Gastroesophageal sphincter (tissue), 4 donors: Measurements from ENCODE around the gene SLC25A47. TPM values are rescaled to one million over a fixed set of nuclear protein-coding genes. Genes with fewer than 3 reads are reported as not detected.

Experiments
- ATAC-seq: fragments of 150-250 bp; one replicate; pipeline ENCODE4 v1.9.1; 2016; ENCODE audit warnings: mild to moderate bottlenecking, moderate library complexity
- H3K27ac ChIP-seq, 4 donors: fragments of 200-600 bp; sonication (generic) in 3 of 4; 1 replicate in 3 of 4; 2 replicates in 1 of 4; pipeline ENCODE4 v1.5.1; 2016 to 2019
- H3K27me3 ChIP-seq: fragments of 200-600 bp; sonication (generic); one replicate; pipeline ENCODE4 v1.5.1; 2019
- H3K36me3 ChIP-seq, 2 donors: fragments of 200-600 bp; sonication (generic); one replicate each; pipeline ENCODE4 v1.5.1; 2019; ENCODE audit warnings: control low read depth in 1 of 2
- H3K4me1 ChIP-seq, 3 donors: fragments of 200-600 bp; sonication (generic); 1 replicate in 2 of 3; 2 replicates in 1 of 3; pipeline ENCODE4 v1.5.1; 2016 to 2019; ENCODE audit warnings: control low read depth in 2 of 3
- H3K4me3 ChIP-seq, 2 donors: fragments of 200-600 bp; sonication (generic); one replicate each; pipeline ENCODE4 v1.5.1; 2019; ENCODE audit warnings: mild to moderate bottlenecking in 1 of 2, moderate library complexity in 1 of 2
- H3K9me3 ChIP-seq, 3 donors: fragments of 200-600 bp; sonication (generic); one replicate each; pipeline ENCODE4 v1.5.1; 2017 to 2019; ENCODE audit warnings: control low read depth in 2 of 3
- EP300 ChIP-seq: sonication (generic); formaldehyde crosslinking; IDR thresholded peaks from one replicate; pipeline ENCODE4 v1.6.1; 2017; ENCODE audit warnings: antibody characterized with exemption, mild to moderate bottlenecking
- POLR2A ChIP-seq, 2 donors: fragments of 450-650 bp; IDR thresholded peaks; one replicate each; pipeline ENCODE4 v1.6.1; 2017; ENCODE audit warnings: antibody characterized with exemption in 2 of 2, mild to moderate bottlenecking in 2 of 2, moderate library complexity in 1 of 2
- POLR2AphosphoS5 ChIP-seq: sonication (generic); formaldehyde crosslinking; IDR thresholded peaks from one replicate; pipeline ENCODE4 v1.6.1; 2017; ENCODE audit warnings: antibody characterized with exemption
- WGBS, 2 donors: methylation state at CpG; one replicate each; pipeline ENCODE4 v1.1.5; 2018; ENCODE audit warnings: low coverage in 1 of 2; 5-methylcytosine and 5-hydroxymethylcytosine counted together
- small RNA-seq, 4 donors: library from RNA; depleted of rRNA; stranded (forward); fragments of <200 nt; gene quantifications; one replicate each; pipeline ENCODE3, GENCODE V24; 2016
- total RNA-seq, 4 donors: library from RNA; depleted of rRNA; stranded (reverse); fragments of >200 nt; gene quantifications; one replicate each; pipeline ENCODE4 v1.1.0, GENCODE V29; 2016
- TF ChIP-seq, protein P1 (sequence below), 4 experiments: fragments of 200-600 bp in 2 of 4; fragments of 450-650 bp in 2 of 4; sonication (generic) in 1 of 4; IDR thresholded peaks; one replicate each; pipeline ENCODE4 v1.5.1; 2017 to 2019; ENCODE audit warnings: antibody characterized with exemption in 4 of 4, mild to moderate bottlenecking in 2 of 4, moderate library complexity in 2 of 4

SLC25A47 gene
- total RNA-seq, 4 donors from 2014 or later: 0.31 TPM; not detected in 3

DNA sequence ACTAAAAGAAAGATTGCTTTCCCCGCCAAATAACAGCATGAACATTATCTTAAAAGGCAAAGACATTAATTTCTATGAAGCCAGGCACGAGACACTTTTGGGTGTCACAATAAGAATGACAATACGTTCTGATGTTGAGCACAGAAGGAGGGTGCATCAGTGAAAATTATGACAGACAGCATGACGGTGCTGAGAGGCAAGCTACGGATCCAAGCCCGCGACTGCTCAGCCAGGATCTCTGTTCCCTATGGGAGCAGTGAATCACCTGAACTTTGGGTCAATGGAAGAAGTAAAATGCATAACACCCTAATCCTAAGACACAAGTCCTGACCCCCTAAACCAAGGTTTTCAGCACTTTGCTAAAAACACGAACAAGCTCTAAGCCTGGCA, 51.7 kb downstream of the SLC25A47 start:
- 51 to 65% methylated on average over 6 to 8 of the region's 8 CpGs for WGBS, 2 donors
- H3K27me3 ChIP-seq: no peaks in the 10 kb centered on the region
- ATAC-seq: no peak
- H3K4me3 ChIP-seq: peak overlapping the region; percentile 41 to 60
- peak overlapping the region; percentile 68 to 95 (median 88) for H3K27ac ChIP-seq
- TF ChIP-seq POLR2A (IDR thresholded peaks at IDR 0.05): no peak
- TF ChIP-seq, protein P1, sequence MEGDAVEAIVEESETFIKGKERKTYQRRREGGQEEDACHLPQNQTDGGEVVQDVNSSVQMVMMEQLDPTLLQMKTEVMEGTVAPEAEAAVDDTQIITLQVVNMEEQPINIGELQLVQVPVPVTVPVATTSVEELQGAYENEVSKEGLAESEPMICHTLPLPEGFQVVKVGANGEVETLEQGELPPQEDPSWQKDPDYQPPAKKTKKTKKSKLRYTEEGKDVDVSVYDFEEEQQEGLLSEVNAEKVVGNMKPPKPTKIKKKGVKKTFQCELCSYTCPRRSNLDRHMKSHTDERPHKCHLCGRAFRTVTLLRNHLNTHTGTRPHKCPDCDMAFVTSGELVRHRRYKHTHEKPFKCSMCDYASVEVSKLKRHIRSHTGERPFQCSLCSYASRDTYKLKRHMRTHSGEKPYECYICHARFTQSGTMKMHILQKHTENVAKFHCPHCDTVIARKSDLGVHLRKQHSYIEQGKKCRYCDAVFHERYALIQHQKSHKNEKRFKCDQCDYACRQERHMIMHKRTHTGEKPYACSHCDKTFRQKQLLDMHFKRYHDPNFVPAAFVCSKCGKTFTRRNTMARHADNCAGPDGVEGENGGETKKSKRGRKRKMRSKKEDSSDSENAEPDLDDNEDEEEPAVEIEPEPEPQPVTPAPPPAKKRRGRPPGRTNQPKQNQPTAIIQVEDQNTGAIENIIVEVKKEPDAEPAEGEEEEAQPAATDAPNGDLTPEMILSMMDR (IDR thresholded peaks at IDR 0.05): no peak
- no peak for TF ChIP-seq EP300
- TF ChIP-seq POLR2AphosphoS5: no peak
- H3K9me3 ChIP-seq: no peaks in the 10 kb centered on the region
- H3K4me1 ChIP-seq: peaks cover 0 to 42% (median 16%) of the 10 kb centered on the region in 3 donors
- H3K36me3 ChIP-seq: no peaks in the 10 kb centered on the region

DNA sequence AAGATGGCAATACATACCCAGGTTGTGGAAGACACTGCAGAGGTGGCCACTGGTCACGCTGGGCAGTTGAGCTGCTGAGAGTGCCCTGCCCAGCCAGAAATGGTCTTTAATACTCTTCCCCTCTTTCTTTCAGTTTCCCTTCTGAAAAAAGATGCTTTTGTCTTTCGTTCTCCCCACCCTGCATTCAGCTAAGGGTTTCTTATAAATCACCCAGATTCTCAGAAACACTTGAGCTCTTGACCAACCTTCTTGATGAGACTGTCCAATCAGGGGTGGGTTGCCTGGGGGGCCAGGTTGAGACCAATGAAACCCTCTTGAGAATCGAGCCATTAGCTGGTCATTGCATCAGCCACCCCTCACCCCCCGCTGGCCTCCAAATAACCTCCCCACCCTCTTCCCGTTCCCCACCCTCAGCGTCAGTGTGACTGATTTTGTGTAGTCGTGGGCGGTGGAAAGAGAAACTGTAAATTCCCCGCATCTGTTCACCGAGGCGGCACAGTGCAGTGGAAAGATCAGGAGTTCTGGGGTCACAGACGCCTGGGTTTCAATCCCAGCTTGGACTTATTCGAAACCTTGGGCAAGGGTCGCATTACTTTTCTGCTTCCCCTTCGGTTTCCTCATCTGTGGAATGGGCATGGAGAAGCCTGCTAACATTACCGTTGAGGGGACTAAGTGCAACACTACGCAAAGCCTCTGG, 52.3 kb downstream of the SLC25A47 start:
- Histone ChIP-seq H3K27ac (peak overlapping the region; percentile 68 to 95 (median 88)), H3K9me3 (no peaks in the 10 kb centered on the region), H3K27me3 (no peaks in the 10 kb centered on the region), H3K4me3 (peak overlapping the region; percentile 41 to 60), H3K36me3 (no peaks in the 10 kb centered on the region), H3K4me1 (peaks cover 0 to 42% (median 16%) of the 10 kb centered on the region in 3 donors)
- WGBS, 2 donors: 2 to 3% methylated on average over 9 to 10 of the region's 17 CpGs
- no peak for TF ChIP-seq POLR2A (IDR thresholded peaks at IDR 0.05)
- peak; percentile 45 for TF ChIP-seq POLR2AphosphoS5
- TF ChIP-seq EP300: no peak
- TF ChIP-seq, protein P1 (IDR thresholded peaks at IDR 0.05): no peak
- ATAC-seq: peak; percentile 53

DNA sequence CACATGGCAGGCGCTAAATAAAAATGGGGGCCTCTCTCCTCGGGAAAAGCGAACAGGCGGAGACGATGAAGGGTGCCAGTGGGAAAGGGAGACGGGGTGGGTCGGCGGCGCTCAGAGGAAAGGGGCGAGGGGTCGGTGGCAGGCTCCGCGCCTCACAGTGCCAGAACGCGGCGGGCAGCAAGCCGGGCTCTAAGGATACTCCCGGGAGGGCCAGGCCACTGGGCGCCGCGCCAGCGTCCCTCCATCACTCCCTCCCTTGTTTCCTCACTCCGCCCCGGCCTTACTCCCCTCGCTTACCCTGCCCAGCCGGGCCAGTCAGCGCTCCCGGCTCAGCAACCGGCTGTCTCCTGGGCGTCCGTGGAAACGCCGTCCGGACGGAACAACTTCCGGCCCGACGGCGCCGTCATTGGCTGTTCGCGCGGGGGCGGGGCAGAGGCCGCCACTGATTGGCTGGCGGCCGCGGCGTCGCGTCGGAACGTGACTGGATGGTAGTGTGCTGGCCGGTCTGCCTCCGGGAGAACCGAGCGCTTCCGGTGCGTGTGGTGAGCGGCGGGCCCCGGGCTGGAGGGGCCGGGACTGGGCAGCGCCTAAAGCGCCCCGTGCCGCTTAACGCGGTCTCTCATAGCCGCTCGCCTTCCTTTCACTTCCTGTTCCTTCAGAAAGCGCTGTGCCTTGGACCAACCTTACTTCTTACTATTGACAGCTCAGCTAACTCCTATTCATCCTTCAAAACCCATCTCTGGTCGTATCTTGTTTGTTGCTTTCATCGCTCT, 53.0 kb downstream of the SLC25A47 start, which contains the start of gene WDR25:
TSS of gene WDR25 (plus strand) at position 523 of the 773 bp plus-strand sequence.
- peaks cover 0 to 42% (median 16%) of the 10 kb centered on the region in 3 donors for H3K4me1 ChIP-seq
- H3K27me3 ChIP-seq: no peaks in the 10 kb centered on the region
- peaks cover 0 to 4% of the 10 kb centered on the region in 2 donors for H3K36me3 ChIP-seq
- 0% methylated on average over 8 to 21 of the region's 74 CpGs for WGBS, 2 donors
- peak; percentile 88 for TF ChIP-seq POLR2AphosphoS5
- peak; percentile 48 to 70 for TF ChIP-seq POLR2A (IDR thresholded peaks at IDR 0.05)
- TF ChIP-seq EP300: no peak
- H3K27ac ChIP-seq: peak within 1 kb of the TSS; percentile 74 to 95 (median 88)
- no peaks in the 10 kb centered on the region for H3K9me3 ChIP-seq
- H3K4me3 ChIP-seq: peak within 1 kb of the TSS; percentile 41 to 60
- ATAC-seq: peak; percentile 98

DNA sequence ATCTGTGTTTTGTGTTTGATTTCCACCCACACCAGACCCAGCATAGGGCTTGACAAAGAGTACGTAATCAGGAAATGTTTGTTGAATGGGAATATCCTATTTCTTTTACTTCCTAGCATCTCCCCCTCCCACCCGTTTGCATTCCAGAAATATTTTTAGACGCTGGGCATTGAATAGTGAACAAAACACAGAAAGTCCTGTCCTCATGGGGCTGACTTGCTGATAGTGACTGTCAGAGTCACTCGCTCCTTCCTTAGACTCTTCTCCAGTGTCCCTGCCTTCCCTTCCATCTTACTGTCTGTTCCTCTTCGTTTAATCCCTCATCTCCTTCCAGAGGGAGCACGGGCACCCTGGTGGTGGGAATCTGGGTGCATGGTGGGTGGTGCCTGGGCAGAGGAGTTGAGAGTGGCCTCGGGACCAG, 53.6 kb downstream of the SLC25A47 start:
- ATAC-seq: no peak
- H3K27me3 ChIP-seq: no peaks in the 10 kb centered on the region
- peaks cover 0 to 10% of the 10 kb centered on the region in 2 donors for H3K36me3 ChIP-seq
- H3K4me1 ChIP-seq: peaks cover 0 to 40% (median 16%) of the 10 kb centered on the region in 3 donors
- H3K4me3 ChIP-seq: peak overlapping the region; percentile 41 to 60
- no peaks in the 10 kb centered on the region for H3K9me3 ChIP-seq
- peak overlapping the region; percentile 74 to 95 (median 88) for H3K27ac ChIP-seq
- no peak for TF ChIP-seq POLR2AphosphoS5
- TF ChIP-seq EP300: no peak
- TF ChIP-seq, protein P1 (IDR thresholded peaks at IDR 0.05): no peak
- no peak for TF ChIP-seq POLR2A (IDR thresholded peaks at IDR 0.05)
- WGBS, 2 donors: 19 to 22% methylated on average over 7 of the region's 7 CpGs

Small RNA genes lying within 50 kb of the gene (small RNA-seq; reads per million reads assigned to genes)
- gene AL157871.3 (0 reads per million in 4 donors), gene MIR345 (9.2 to 14.9 (median 11.8) reads per million in 4 donors), gene RN7SL523P (0 reads per million in 4 donors)

Other genes starting within 250 kb of the SLC25A47 start
- gene DEGS2, start 163.7 kb upstream of the SLC25A47 start, total RNA-seq: under 1 TPM; 0.16 to 0.94 (median 0.68) TPM
- 10 to 100 TPM; 55.1 to 76.3 (median 62.5) TPM for gene YY1, start 84.2 kb upstream of the SLC25A47 start, total RNA-seq
- 10 to 100 TPM; 36.4 to 65.4 (median 52.9) TPM for gene SLC25A29, start 16.9 kb upstream of the SLC25A47 start, total RNA-seq
- 10 to 100 TPM in 1 of 4 donors, 1 to 10 TPM in 3; 7.3 to 12.9 (median 8.0) TPM for gene WDR25, start 53.1 kb downstream of the SLC25A47 start, total RNA-seq